Breast epithelium (tissue), 3 donors: ENCODE measurements around the gene MGAT3.

Source experiments
- CTCF ChIP-seq, 3 donors: fragments of 450-650 bp; IDR thresholded peaks; one replicate each; pipeline ENCODE4 v1.5.1; 2016 to 2017; ENCODE audit warnings: antibody characterized with exemption in 3 of 3, mild to moderate bottlenecking in 3 of 3, moderate library complexity in 3 of 3
- POLR2A ChIP-seq: fragments of 450-650 bp; IDR thresholded peaks from one replicate; pipeline ENCODE4 v1.6.1; 2016; ENCODE audit warnings: antibody characterized with exemption, mild to moderate bottlenecking, moderate library complexity
- POLR2AphosphoS5 ChIP-seq, 3 donors: sonication (generic); formaldehyde crosslinking; IDR thresholded peaks; one replicate each; pipeline ENCODE4 v1.6.1; 2017; ENCODE audit warnings: antibody characterized with exemption in 3 of 3

GRCh38 chr22:39421691-39422090 is 35.1 kb upstream of the MGAT3 start:
- no peak for TF ChIP-seq CTCF (IDR thresholded peaks at IDR 0.05)
- TF ChIP-seq POLR2A: no peak
- TF ChIP-seq POLR2AphosphoS5 (IDR thresholded peaks at IDR 0.05): no peak
